ENCODE data around the gene SOCS6.

Gene SOCS6

GRCh38 chr18:70319187-70319586 lies 30.3 kb downstream of the SOCS6 start:
- Histone ChIP-seq H2AFZ (ENCODE audit: low read depth, low read length) (no peak overlapping the region), H3K36me3 (replicated peaks; ENCODE audit: low read depth, low read length) (peaks cover 3% of the 10 kb centered on the region), H4K20me1 (ENCODE audit: insufficient read depth, low read length) (0 out of 2 replicates have a peak, but pooled peaks cover 10% of the 10 kb centered on the region), H3K9me3 (ENCODE audit: insufficient read depth, low read length) (no peaks in the 10 kb centered on the region), H3K4me1 (ENCODE audit: low read length) (no peaks in the 10 kb centered on the region), H3K4me3 (ENCODE audit: low read length) (no peak overlapping the region), H3K27ac (ENCODE audit: low read length) (no peak overlapping the region), H3K27me3 (ENCODE audit: low read depth, low read length) (no peaks in the 10 kb centered on the region), H3K4me2 (ENCODE audit: low read length) (no peak overlapping the region), H3K79me2 (ENCODE audit: low read length) (peaks cover 87% of the 10 kb centered on the region), H3K9ac (ENCODE audit: low read length) (no peak overlapping the region)
- no peak for TF ChIP-seq CTCF (IDR thresholded peaks at IDR 0.05; ENCODE audit: low read depth, low read length)
- TF ChIP-seq EZH2phosphoT487 (IDR thresholded peaks at IDR 0.05; ENCODE audit: low read depth) = no peak

GRCh38 chr18:70321616-70322015 lies 32.8 kb downstream of the SOCS6 start:
- Histone ChIP-seq H3K4me2 (ENCODE audit: low read length) (no peak overlapping the region), H3K36me3 (replicated peaks; ENCODE audit: low read depth, low read length) (peaks cover 9% of the 10 kb centered on the region), H3K4me1 (ENCODE audit: low read length) (no peaks in the 10 kb centered on the region), H2AFZ (ENCODE audit: low read depth, low read length) (no peak overlapping the region), H3K79me2 (ENCODE audit: low read length) (peaks cover 76% of the 10 kb centered on the region), H3K27me3 (ENCODE audit: low read depth, low read length) (no peaks in the 10 kb centered on the region), H3K27ac (ENCODE audit: low read length) (no peak overlapping the region), H3K4me3 (ENCODE audit: low read length) (no peak overlapping the region), H3K9me3 (ENCODE audit: insufficient read depth, low read length) (no peaks in the 10 kb centered on the region), H4K20me1 (ENCODE audit: insufficient read depth, low read length) (0 out of 2 replicates have a peak, but pooled peaks cover 10% of the 10 kb centered on the region), H3K9ac (ENCODE audit: low read length) (no peak overlapping the region)
- no peak for TF ChIP-seq CTCF (IDR thresholded peaks at IDR 0.05; ENCODE audit: low read depth, low read length)
- no peak for TF ChIP-seq EZH2phosphoT487 (IDR thresholded peaks at IDR 0.05; ENCODE audit: low read depth)

GRCh38 chr18:70322385-70322784 lies 33.5 kb downstream of the SOCS6 start:
- Histone ChIP-seq H3K4me3 (ENCODE audit: low read length) (no peak overlapping the region), H3K79me2 (ENCODE audit: low read length) (peaks cover 71% of the 10 kb centered on the region), H3K27ac (ENCODE audit: low read length) (no peak overlapping the region), H4K20me1 (ENCODE audit: insufficient read depth, low read length) (0 out of 2 replicates have a peak, but pooled peaks cover 10% of the 10 kb centered on the region), H3K9me3 (ENCODE audit: insufficient read depth, low read length) (no peaks in the 10 kb centered on the region), H3K27me3 (ENCODE audit: low read depth, low read length) (no peaks in the 10 kb centered on the region), H3K4me1 (ENCODE audit: low read length) (no peaks in the 10 kb centered on the region), H3K36me3 (replicated peaks; ENCODE audit: low read depth, low read length) (peaks cover 10% of the 10 kb centered on the region), H3K9ac (ENCODE audit: low read length) (no peak overlapping the region), H2AFZ (ENCODE audit: low read depth, low read length) (no peak overlapping the region), H3K4me2 (ENCODE audit: low read length) (no peak overlapping the region)
- TF ChIP-seq EZH2phosphoT487 (IDR thresholded peaks at IDR 0.05; ENCODE audit: low read depth) = no peak
- TF ChIP-seq CTCF (IDR thresholded peaks at IDR 0.05; ENCODE audit: low read depth, low read length) = no peak

GRCh38 chr18:70322928-70323327 lies 34.1 kb downstream of the SOCS6 start:
- H3K79me2 ChIP-seq (ENCODE audit: low read length) = peaks cover 69% of the 10 kb centered on the region
- no peak overlapping the region for H3K27ac ChIP-seq (ENCODE audit: low read length)
- H4K20me1 ChIP-seq (ENCODE audit: insufficient read depth, low read length) = 0 out of 2 replicates have a peak, but pooled peaks cover 10% of the 10 kb centered on the region
- H2AFZ ChIP-seq (ENCODE audit: low read depth, low read length) = no peak overlapping the region
- H3K4me3 ChIP-seq (ENCODE audit: low read length) = no peak overlapping the region
- H3K36me3 ChIP-seq (replicated peaks; ENCODE audit: low read depth, low read length) = peaks cover 14% of the 10 kb centered on the region
- no peak overlapping the region for H3K9ac ChIP-seq (ENCODE audit: low read length)
- no peaks in the 10 kb centered on the region for H3K4me1 ChIP-seq (ENCODE audit: low read length)
- no peaks in the 10 kb centered on the region for H3K27me3 ChIP-seq (ENCODE audit: low read depth, low read length)
- no peak overlapping the region for H3K4me2 ChIP-seq (ENCODE audit: low read length)
- TF ChIP-seq CTCF (IDR thresholded peaks at IDR 0.05; ENCODE audit: low read depth, low read length) (no peak), EZH2phosphoT487 (IDR thresholded peaks at IDR 0.05; ENCODE audit: low read depth) (no peak)
- H3K9me3 ChIP-seq (ENCODE audit: insufficient read depth, low read length) = no peaks in the 10 kb centered on the region

All from OCI-LY3 (cell line).